ENCODE results near the gene GOLGA8J.
"Not testable (repeated sequence)": the region's sequence is repeated elsewhere in the genome, so short reads cannot be mapped to it uniquely, and the experiment has no call there.

Gene GOLGA8J

GRCh38 chr15:30082655-30083054, at the start of gene GOLGA8J:
TSS of gene GOLGA8J (plus strand) at chr15:30082955. CDS start at chr15:30083053, 98 bp downstream.
- DNase-seq (ENCODE audit: low read depth), result not testable (repeated sequence)

- DNase-seq (ENCODE audit: low read depth), result no peak
Observed at GRCh38 chr15:30033211-30033610, 49.5 kb upstream of the GOLGA8J start.

DNA sequence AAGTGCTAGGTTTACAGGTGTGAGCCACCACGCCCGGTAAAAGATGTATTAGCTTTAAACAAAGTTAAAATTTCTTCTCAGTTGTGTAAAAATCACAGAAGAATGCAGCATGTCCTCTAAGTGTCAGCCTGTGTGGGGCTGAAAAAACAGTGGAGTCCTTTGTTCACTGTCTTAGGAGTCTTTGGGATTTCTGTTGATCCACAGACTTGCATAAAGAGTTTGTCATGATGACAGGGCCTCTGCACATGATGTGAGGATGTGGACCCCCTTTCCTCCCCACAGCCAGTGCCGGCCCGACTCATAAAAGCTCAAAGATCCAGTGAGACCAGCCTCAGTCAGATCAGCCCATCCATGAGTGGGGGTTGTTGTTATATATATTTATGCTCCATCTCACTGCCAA, 49.0 kb upstream of the GOLGA8J start:
- no peak for DNase-seq (ENCODE audit: low read depth)

DNA sequence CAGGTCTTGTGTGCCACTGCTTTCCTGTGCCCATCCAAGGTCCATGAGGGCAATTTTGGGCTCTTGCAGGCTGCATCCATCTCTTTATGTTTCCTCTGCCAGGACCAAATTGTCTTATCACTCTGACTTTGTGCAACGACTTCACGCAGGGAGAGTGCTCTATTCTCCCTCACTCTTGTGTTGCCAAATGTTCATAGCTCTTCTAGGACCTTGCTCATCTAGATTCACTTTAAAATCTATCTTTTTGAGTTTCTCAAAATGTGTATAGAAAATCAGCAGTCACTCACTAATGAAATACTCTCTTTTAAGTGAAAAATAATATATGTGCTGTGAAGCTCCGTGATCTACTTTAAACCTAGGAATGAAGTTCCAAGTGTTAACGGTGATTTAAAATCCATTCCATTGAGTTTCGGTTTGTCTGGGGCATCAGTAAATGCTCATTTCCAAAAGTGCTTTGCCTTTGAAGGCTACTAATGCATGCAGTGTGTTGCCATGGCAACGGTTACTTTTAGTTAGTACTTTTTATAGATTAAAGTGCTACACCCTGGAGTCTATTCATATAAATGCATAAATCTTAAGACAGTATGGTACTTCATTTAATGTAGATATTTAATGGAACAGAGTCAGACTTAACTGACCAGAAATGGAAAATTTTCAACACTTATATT, 46.6 kb upstream of the GOLGA8J start:
- no peak for DNase-seq (ENCODE audit: low read depth)

DNA sequence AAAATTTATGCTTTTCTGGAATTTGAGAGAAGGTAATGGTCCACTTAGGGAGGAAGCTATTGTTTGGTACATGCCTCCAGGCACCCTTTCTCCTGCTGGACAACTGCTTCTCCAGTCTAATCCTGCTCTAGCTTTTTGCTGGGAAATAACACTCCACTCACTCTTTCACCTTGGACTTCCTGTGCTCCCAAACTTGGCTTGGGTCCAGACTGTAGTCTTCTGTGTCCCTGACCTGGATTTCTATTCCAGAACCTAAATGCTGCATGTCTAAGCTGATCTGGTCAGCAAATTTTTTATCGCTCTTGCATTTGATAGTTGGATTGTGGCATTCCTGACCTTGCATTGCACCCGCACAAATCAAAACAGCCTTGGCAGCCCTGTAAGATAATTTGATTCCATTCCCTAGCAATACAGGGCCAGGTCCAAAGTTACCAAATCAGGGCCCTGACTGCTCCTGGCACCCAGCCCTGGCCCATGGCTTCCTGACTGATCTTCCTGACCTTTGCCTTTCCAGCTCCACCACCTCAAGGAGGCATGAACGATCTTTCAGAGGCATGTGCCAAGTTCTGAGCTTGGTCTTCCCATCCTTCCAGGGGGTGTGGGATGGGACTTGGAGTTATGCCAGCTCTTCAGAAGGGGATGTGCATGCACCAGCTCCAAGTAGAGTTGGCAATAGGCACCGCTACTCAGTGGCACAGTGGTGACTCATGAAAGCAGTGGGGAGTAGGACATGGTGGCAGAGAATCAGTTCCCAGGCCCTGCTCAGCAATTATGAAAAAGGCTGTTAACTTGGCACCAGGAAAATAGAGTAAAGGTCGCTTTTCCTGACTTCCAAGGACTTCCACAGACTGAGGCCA, 43.9 kb upstream of the GOLGA8J start:
- DNase-seq (ENCODE audit: low read depth), result no peak

DNA sequence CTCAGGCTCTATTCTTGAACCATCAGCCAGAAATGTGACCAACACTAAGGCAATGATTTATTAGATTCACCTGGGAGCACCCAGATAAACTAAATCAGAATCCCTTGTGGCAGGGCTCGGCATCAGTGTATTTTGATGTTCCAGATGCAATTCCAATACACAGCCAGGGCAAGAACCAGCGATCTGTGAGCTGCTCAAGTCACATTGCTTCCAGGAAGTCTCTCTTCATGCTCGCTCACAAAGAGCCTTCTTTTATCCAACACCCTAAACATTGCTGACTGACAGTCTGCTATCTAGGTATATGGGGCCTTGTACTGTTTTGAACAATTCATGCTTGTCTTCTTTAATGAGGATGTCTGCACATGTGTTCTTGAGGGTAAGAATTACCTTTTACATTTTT, 40.9 kb upstream of the GOLGA8J start:
- no peak for DNase-seq (ENCODE audit: low read depth)

- DNase-seq (ENCODE audit: low read depth), result no peak
Observed at GRCh38 chr15:30042556-30042955, 40.2 kb upstream of the GOLGA8J start.

DNA sequence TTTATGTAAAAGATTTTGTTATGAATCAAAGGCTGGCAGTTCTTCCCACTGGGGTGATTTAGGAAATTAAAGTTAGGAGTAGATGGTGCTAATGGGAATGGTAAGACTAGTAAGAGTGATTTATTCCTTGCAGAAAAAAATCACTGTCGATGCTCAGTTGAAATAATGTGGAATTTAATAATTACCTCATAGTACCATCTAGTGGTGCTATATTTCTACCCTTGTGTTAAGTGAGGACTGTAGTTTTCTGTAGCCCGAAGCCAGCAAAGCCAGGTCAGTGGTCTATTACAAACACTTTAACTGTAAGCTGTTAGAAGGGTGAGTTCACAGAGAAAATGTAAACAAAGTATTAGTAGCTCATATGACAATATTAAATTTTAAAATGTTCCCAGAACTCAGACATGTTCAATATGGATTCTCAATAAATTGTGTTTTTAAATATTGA, 39.5 kb upstream of the GOLGA8J start:
- DNase-seq (ENCODE audit: low read depth), result no peak

DNA sequence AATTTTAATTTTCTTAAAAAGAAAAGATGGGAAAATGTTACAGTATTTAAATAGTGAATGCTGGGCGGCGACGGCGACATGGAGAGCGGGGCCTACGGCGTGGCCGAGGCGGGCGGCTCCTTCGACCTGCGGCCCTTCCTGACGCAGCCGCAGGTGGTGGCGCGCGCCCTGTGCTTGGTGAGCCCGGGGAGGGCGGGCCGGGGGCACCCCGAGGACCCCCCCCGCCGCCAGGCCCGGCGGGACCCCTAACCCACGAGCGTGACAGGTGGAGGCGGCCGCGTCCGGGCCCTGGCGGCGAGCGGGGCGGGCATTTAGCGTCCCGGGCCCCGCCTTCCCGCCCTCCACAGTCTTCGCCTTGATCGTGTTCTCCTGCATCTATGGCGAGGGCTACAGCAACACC, 38.4 kb upstream of the GOLGA8J start:
- DNase-seq (ENCODE audit: low read depth), result no peak

DNA sequence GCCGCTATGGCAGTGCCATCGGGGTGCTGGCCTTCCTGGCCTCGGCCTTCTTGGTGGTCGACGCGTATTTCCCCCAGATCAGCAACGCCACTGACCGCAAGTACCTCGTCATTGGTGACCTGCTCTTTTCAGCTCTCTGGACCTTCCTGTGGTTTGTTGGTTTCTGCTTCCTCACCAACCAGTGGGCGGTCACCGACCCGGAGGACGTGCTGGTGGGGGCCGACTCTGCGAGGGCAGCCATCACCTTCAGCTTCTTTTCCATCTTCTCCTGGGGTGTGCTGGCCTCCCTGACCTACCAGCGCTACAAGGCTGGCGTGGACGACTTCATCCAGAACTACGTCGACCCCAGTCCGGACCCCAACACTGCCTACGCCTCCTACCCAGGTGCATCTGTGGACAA, 37.9 kb upstream of the GOLGA8J start:
- DNase-seq (ENCODE audit: low read depth), result not testable (repeated sequence)

DNA sequence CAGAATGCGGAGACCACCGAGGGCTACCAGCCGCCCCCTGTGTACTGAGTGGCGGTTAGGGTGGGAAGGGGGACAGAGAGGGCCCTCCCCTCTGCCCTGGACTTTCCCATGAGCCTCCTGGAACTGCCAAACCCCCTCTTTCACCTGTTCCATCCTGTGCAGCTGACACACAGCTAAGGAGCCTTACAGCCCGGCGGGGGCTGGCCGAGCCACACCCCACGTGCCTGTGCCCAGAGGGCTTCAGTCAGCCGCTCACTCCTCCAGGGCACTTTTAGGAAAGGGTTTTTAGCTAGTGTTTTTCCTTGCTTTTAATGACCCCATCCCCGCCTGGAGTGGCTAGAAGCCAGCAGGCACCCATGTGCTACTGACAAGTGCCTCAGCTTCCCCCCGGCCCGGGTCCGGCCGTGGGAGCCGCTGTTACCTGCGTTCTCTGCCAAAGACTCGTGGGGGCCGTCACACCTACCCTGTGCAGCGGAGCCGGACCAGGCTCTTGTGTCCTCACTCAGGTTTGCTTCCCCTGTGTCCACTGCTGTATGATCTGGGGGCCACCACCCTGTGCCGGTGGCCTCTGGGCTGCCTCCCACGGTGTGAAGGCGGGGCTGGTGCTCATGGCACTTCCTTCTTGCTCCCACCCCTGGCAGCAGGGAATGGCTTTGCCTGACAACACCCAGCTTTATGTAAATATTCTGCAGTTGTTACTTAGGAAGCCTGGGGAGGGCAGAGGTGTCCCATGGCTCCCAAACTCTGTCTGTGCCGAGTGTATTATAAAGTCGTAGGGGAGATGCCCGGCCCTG, 37.3 kb upstream of the GOLGA8J start:
- DNase-seq (ENCODE audit: low read depth), result not testable (repeated sequence)

DNA sequence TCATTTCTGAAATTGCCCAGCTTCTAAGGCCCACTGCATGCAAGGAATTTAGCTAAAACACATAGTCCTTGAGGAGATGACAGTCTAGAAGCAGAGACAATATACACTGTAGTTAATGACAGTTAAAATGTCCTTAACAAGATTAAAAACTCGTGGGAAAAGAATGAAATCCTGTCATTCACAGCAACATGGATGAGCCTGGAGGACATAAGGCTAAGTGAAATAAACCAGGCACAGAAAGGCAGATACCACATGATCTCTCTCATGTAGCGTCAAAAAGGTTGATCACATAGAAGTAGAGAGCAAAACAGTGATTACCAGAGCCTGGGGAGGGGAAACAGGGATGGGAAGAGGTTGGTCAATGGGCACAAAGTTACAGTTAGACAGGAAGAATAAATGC, 36.3 kb upstream of the GOLGA8J start:
- no peak for DNase-seq (ENCODE audit: low read depth)

- no peak for DNase-seq (ENCODE audit: low read depth)
Observed at GRCh38 chr15:30055604-30056003, 27.2 kb upstream of the GOLGA8J start.

GRCh38 chr15:30056166-30056565, 26.6 kb upstream of the GOLGA8J start:
- no peak for DNase-seq (ENCODE audit: low read depth)

DNA sequence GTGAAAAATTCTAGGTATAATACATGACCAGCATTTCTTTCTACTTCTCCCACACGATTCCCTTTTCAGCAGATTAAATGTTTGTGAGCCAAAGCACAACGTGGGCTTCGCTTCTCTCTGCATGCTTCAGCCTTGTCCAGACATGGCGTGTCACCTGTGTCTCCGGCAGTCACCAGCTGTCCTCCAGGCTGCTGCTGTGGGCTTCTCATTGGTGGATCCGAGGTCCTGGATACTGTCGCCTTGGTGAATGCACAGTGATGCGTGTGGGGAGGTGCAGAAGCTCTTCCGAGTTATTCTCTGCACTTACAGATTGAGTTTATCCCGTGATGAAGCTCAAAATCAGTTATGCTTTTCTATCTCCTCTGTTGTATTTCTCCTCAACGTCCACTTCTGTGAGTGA, 23.0 kb upstream of the GOLGA8J start:
- no peak for DNase-seq (ENCODE audit: low read depth)

DNA sequence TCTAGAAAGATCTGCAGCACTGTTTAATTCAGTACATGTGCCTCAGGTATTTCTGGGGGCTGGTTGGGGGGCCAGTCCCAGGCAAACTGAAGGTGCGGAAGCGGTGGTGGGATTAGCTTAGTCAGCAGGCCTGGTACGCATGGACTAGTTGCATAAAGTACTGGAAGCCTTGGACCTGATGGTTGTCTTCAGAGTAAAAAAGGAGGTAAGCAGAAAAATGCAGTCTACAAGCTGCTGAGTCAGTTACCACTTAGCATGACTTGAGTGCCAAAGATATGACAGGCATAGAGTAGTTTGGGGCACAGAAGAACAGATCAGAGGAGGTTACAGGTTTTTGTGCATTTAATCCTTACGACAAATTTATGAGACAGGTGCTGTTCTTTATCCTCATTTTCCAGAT, 19.9 kb upstream of the GOLGA8J start:
- DNase-seq (ENCODE audit: low read depth), result no peak

DNA sequence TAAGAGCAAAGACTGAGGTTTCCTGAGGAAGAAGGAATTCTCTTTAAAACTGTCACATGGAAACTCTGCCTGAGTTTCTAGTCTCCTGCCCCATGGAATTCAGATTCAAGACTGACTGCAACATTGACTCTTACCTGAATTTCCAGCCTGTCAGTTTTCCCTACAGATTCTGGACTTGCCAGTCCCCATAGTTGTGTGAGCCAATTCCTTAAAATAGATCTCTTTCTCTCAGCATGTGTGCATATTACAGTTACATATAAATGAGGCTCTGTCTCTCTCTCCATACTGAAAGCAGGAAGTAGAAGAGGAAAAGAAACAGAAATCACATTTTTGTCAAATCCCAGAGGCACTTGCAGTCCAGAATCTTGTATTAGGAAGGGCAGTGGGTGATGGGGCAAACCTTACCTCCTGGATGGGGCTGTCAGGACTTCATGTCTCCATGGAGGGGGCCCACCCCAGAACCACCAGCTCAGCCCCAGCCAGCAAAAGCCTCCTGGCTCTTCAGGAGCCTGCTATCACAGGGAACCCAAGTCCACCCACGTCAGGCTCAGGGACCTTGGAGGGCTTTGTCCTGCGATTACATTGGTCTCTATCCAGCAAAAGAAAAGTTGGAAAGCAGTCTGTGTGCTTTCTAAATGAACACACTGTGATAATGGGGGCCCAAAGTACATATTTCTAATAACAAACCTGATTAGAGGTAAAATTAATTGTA, 18.8 kb upstream of the GOLGA8J start:
- no peak for DNase-seq (ENCODE audit: low read depth)

DNA sequence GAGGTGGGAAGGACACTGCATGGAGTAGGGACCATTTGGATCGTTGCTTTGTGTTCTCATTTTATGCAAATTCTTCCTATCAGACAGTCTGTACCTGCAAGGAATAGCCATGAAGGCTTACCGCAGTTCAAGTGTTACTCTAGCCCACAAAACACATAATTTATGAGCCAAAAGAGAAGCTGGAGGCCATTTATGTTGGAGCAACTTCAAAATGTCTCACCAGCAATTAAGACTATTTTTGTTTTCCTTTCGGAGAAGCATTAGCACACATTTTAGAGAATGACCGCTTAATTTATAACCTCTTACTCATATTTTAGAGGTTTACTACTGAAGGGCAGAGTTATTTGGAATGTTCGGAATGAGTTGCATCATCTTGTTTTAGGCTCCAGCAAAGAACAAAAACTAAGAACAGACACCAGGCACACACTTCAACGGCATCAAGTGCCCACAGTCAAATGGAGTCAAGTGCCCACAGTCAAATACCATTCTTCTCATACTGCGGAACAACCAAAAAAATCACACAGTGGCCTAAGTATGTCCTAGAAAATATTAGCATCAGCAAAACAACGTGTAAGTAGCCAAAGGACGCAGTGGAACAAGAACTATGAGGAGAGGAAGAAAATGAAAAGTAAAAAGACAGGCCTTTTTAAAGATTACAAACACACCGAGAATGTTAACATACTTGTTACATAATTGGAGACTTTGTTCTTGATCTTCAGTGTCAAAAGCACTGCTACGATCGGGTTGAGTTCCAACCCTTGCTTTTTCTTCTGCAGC, 17.5 kb upstream of the GOLGA8J start:
- DNase-seq (ENCODE audit: low read depth), result no peak

- no peak for DNase-seq (ENCODE audit: low read depth)
Observed at GRCh38 chr15:30068326-30068725, 14.4 kb upstream of the GOLGA8J start.

DNA sequence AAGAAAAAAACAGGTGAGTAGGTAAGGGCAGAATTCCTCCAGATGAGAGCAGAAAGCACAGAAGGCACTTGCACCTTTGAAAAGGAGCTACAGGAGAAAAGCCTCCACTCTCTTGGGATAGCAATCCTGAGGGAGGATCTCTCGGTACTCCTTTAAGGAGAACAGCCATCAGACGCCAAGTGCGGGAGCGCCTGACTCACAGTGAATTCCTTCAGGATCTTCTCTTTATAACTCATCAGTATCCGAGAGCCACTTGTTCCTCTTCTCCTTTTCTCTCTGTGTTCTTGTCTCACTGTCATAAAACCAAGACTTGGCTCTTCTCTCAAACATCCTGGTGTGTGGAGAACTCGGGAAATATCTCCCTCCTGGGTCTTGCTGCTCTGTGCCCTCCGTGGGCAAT, 10.1 kb upstream of the GOLGA8J start:
- DNase-seq (ENCODE audit: low read depth), result no peak

DNA sequence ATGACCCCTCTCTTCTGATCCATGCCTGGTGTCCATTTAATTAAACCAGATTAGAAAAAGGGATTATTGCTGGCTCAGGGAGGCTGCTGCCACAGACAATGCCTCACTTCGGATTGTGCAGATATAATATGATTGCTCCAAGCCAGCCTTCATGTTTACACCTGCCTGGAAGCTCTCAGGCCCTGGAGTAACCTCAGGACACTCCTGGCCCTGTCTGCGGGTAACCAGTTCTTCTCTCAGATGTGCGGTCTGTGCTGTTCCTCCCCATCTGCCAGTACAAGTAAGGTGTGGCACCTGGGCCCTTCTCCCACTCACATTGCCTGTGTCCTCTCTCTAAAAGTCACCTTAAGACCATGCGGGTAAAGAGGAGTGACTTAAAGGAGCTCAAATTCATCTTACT, 8.8 kb upstream of the GOLGA8J start:
- no peak for DNase-seq (ENCODE audit: low read depth)

All from activated T-cell treated with anti-CD3 and anti-CD28 coated beads for 48 hours (primary cell).